ENCODE data around the gene MAD1L1. TPM values are rescaled to one million over a fixed set of nuclear protein-coding genes. Genes with fewer than 3 reads are reported as not detected.

Gene MAD1L1
- total RNA-seq, 2 donors from 2014 or later: 59.1 to 61.4 TPM

GRCh38 chr7:2029936-2030335 lies 202.8 kb downstream of the MAD1L1 start:
- Mint-ChIP-seq H3K4me1 (peaks cover 6% of the 10 kb centered on the region), H3K27ac (no peak overlapping the region), H3K9me3 (peaks cover 28% of the 10 kb centered on the region), H3K36me3 (ENCODE audit: low read depth) (peaks cover 24% of the 10 kb centered on the region), H3K27me3 (ENCODE audit: insufficient read depth) (no peaks in the 10 kb centered on the region), H3K4me3 (no peak overlapping the region)
- Histone ChIP-seq H3K36me3 (ENCODE audit: control insufficient read depth, insufficient read depth, low read length) (peaks cover 10% of the 10 kb centered on the region), H3K4me3 (ENCODE audit: low read length) (no peak overlapping the region), H3K9me3 (ENCODE audit: control insufficient read depth, low read length) (peaks cover 29% of the 10 kb centered on the region), H3K27ac (ENCODE audit: low read depth, low read length) (no peak overlapping the region), H3K9ac (ENCODE audit: extremely low read depth, low read length, poor library complexity, severe bottlenecking) (no peak overlapping the region), H3K27me3 (ENCODE audit: control insufficient read depth, insufficient read depth, low read length, poor library complexity, severe bottlenecking) (no peaks in the 10 kb centered on the region), H3K4me1 (ENCODE audit: control insufficient read depth, insufficient read depth, low read length) (no peaks in the 10 kb centered on the region)
- WGBS, 2 experiments (ENCODE audit: insufficient coverage in 1 of 2, insufficient read length in 1 of 2): 95 to 96% methylated on average over 15 of the region's 15 CpGs
- DNase-seq: no peak
- TF ChIP-seq CTCF (conservative IDR thresholded peaks at IDR 0.05): no peak

GRCh38 chr7:2029211-2029905 lies 203.4 kb downstream of the MAD1L1 start:
- no peaks in the 10 kb centered on the region for H3K27me3 ChIP-seq (ENCODE audit: control insufficient read depth, insufficient read depth, low read length, poor library complexity, severe bottlenecking)
- no peak overlapping the region for H3K9ac ChIP-seq (ENCODE audit: extremely low read depth, low read length, poor library complexity, severe bottlenecking)
- Mint-ChIP-seq H3K27ac (no peak overlapping the region), H3K4me3 (no peak overlapping the region), H3K27me3 (ENCODE audit: insufficient read depth) (no peaks in the 10 kb centered on the region), H3K9me3 (peaks cover 33% of the 10 kb centered on the region), H3K36me3 (ENCODE audit: low read depth) (peaks cover 29% of the 10 kb centered on the region), H3K4me1 (peaks cover 6% of the 10 kb centered on the region)
- H3K9me3 ChIP-seq (ENCODE audit: control insufficient read depth, low read length): peaks cover 35% of the 10 kb centered on the region
- no peak for TF ChIP-seq CTCF (conservative IDR thresholded peaks at IDR 0.05)
- no peak for DNase-seq
- no peaks in the 10 kb centered on the region for H3K4me1 ChIP-seq (ENCODE audit: control insufficient read depth, insufficient read depth, low read length)
- no peak overlapping the region for H3K4me3 ChIP-seq (ENCODE audit: low read length)
- 94 to 96% methylated on average over 14 to 16 of the region's 16 CpGs for WGBS, 2 experiments (ENCODE audit: insufficient coverage in 1 of 2, insufficient read length in 1 of 2)
- peaks cover 10% of the 10 kb centered on the region for H3K36me3 ChIP-seq (ENCODE audit: control insufficient read depth, insufficient read depth, low read length)
- no peak overlapping the region for H3K27ac ChIP-seq (ENCODE audit: low read depth, low read length)

GRCh38 chr7:2028733-2029132 lies 204.0 kb downstream of the MAD1L1 start:
- H3K27ac ChIP-seq (ENCODE audit: low read depth, low read length): no peak overlapping the region
- peaks cover 6% of the 10 kb centered on the region for H3K4me1 Mint-ChIP-seq
- peaks cover 33% of the 10 kb centered on the region for H3K36me3 Mint-ChIP-seq (ENCODE audit: low read depth)
- H3K36me3 ChIP-seq (ENCODE audit: control insufficient read depth, insufficient read depth, low read length): peaks cover 10% of the 10 kb centered on the region
- no peak overlapping the region for H3K27ac Mint-ChIP-seq
- H3K27me3 ChIP-seq (ENCODE audit: control insufficient read depth, insufficient read depth, low read length, poor library complexity, severe bottlenecking): no peaks in the 10 kb centered on the region
- H3K9ac ChIP-seq (ENCODE audit: extremely low read depth, low read length, poor library complexity, severe bottlenecking): no peak overlapping the region
- H3K4me3 ChIP-seq (ENCODE audit: low read length): no peak overlapping the region
- H3K9me3 ChIP-seq (ENCODE audit: control insufficient read depth, low read length): peaks cover 39% of the 10 kb centered on the region
- H3K27me3 Mint-ChIP-seq (ENCODE audit: insufficient read depth): no peaks in the 10 kb centered on the region
- no peak for DNase-seq
- no peaks in the 10 kb centered on the region for H3K4me1 ChIP-seq (ENCODE audit: control insufficient read depth, insufficient read depth, low read length)
- peaks cover 37% of the 10 kb centered on the region for H3K9me3 Mint-ChIP-seq
- WGBS, 2 experiments (ENCODE audit: insufficient coverage in 1 of 2, insufficient read length in 1 of 2): 92 to 96% methylated on average over 6 to 7 of the region's 7 CpGs
- H3K4me3 Mint-ChIP-seq: no peak overlapping the region
- TF ChIP-seq CTCF (conservative IDR thresholded peaks at IDR 0.05): no peak

All from endodermal cell (in vitro differentiated cells).